Ishikawa (cell line): ENCODE results near the gene FOXK1.

Experiments used
- CEBPB ChIP-seq: IDR thresholded peaks from 2 replicates; pipeline ENCODE4 v1.6.1; 2012
- EP300 ChIP-seq: IDR thresholded peaks from 2 replicates; pipeline ENCODE4 v1.6.1; 2012; ENCODE audit warnings: borderline replicate concordance
- FOXM1 ChIP-seq: IDR thresholded peaks from 2 replicates; pipeline ENCODE4 v1.6.1; 2012; ENCODE audit warnings: low read depth, borderline replicate concordance
- RAD21 ChIP-seq: IDR thresholded peaks from 2 replicates; pipeline ENCODE4 v1.6.1; 2012; ENCODE audit warnings: low read depth
- TAF1 ChIP-seq: IDR thresholded peaks from 2 replicates; pipeline ENCODE4 v1.6.1; 2012; ENCODE audit warnings: low read depth, mild to moderate bottlenecking
- TEAD4 ChIP-seq: IDR thresholded peaks from 2 replicates; pipeline ENCODE4 v1.6.1; 2012
- YY1 ChIP-seq: IDR thresholded peaks from 2 replicates; pipeline ENCODE4 v1.6.1; 2012; ENCODE audit warnings: low read depth
- ZBTB7A ChIP-seq: IDR thresholded peaks from 2 replicates; pipeline ENCODE4 v1.6.1; 2012; ENCODE audit warnings: low read depth
- TF ChIP-seq, protein P1 (sequence below): IDR thresholded peaks from 2 replicates; pipeline ENCODE4 v1.6.1; 2012

DNA sequence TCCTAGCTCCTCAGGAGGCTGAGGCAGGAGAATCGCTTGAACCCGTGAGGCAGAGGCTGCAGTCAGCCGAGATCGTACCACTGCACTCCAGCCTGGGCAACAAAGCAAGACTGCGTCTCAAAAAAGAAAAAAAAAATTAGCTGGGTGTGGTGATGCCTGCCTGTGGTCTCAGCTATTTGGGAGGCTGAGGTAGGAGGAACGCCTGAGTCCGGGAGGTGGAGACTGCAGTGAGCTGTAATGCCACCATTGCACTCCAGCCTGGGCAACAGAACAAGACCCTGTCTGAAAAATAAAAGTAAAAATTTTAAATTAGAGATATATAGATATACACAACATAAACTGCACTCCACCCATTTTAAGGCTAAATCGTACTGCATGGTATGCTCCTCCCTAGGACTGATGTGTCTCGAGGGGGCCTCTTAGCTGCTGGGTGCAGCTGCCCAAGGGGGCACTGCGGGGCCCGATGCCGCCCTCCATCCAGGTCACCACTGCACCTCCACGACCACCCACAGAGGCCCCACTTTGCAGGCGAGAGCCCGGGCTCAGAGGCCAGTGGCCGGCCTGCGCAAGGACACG is 40.9 kb upstream of the FOXK1 start:
- TF ChIP-seq EP300 (no peak), CEBPB (no peak), FOXM1 (no peak), ZBTB7A (no peak), RAD21 (no peak), TAF1 (no peak), TEAD4 (no peak), YY1 (no peak)
- TF ChIP-seq, protein P1, sequence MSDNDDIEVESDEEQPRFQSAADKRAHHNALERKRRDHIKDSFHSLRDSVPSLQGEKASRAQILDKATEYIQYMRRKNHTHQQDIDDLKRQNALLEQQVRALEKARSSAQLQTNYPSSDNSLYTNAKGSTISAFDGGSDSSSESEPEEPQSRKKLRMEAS, result no peak
